DND-41 (cell line): ENCODE measurements around the gene ASPA.
"Not testable (repeated sequence)": the region's sequence is repeated elsewhere in the genome, so short reads cannot be mapped to it uniquely, and the experiment has no call there.

Source experiments
- ATAC-seq: fragments of 200-7000 bp; cut with Tn5 transposase; 3 replicates; pipeline ENCODE4 v1.9.1; 2021; ENCODE audit warnings: low read depth; ENCODE audit not compliant: insufficient read depth
- DNase-seq: peaks from one replicate; pipeline ENCODE4 v3.0.0-alpha.2; 2020
- H2AFZ ChIP-seq: 2 replicates; pipeline ENCODE4 v1.6.0; 2012; ENCODE audit warnings: low read depth, low read length
- H3K27ac ChIP-seq: 2 replicates; pipeline ENCODE4 v1.5.1; 2012; ENCODE audit warnings: low read length, inconsistent platforms
- H3K27me3 ChIP-seq: fragments of 200-600 bp; sonication (generic); 2 replicates; pipeline ENCODE4 v1.6.0; 2012; ENCODE audit warnings: low read length, mild to moderate bottlenecking, inconsistent platforms; ENCODE audit not compliant: insufficient read depth, poor library complexity
- H3K36me3 ChIP-seq: 2 replicates; pipeline ENCODE4 v1.5.1; 2012; ENCODE audit warnings: low read length, inconsistent platforms; ENCODE audit not compliant: insufficient read depth
- H3K4me1 ChIP-seq: 2 replicates; pipeline ENCODE4 v1.5.1; 2012; ENCODE audit warnings: mild to moderate bottlenecking, low read length; ENCODE audit not compliant: insufficient read depth
- H3K4me2 ChIP-seq: 2 replicates; pipeline ENCODE4 v1.6.0; 2012; ENCODE audit warnings: mild to moderate bottlenecking, moderate library complexity, low read length, inconsistent platforms; ENCODE audit not compliant: insufficient read depth
- H3K4me3 ChIP-seq, 2 experiments: fragments of 200-600 bp in 1 of 2; shearing (Covaris generic) in 1 of 2; 2 replicates each; pipeline ENCODE4 v1.5.1; 2012 to 2016; ENCODE audit warnings: inconsistent platforms in 2 of 2, low read length in 2 of 2, mild to moderate bottlenecking in 2 of 2, low read depth in 1 of 2, moderate library complexity in 1 of 2
- H3K79me2 ChIP-seq: 2 replicates; pipeline ENCODE4 v1.6.0; 2012; ENCODE audit warnings: low read length, inconsistent platforms; ENCODE audit not compliant: insufficient read depth
- H3K9ac ChIP-seq: 2 replicates; pipeline ENCODE4 v1.6.0; 2012; ENCODE audit warnings: low read depth, mild to moderate bottlenecking, inconsistent platforms, low read length, moderate library complexity
- H3K9me3 ChIP-seq: 2 replicates; pipeline ENCODE4 v1.5.1; 2012; ENCODE audit warnings: low read length, moderate library complexity, mild to moderate bottlenecking, inconsistent platforms; ENCODE audit not compliant: insufficient read depth, severe bottlenecking
- H4K20me1 ChIP-seq: 2 replicates; pipeline ENCODE4 v1.6.0; 2012; ENCODE audit warnings: low read length; ENCODE audit not compliant: insufficient read depth
- EZH2 ChIP-seq: IDR thresholded peaks from 3 replicates; pipeline ENCODE4 v1.6.1; 2012; ENCODE audit warnings: borderline replicate concordance, low read depth, mild to moderate bottlenecking, moderate library complexity, low read length, inconsistent platforms; ENCODE audit not compliant: severe bottlenecking
- TF ChIP-seq, protein P1 (sequence below): IDR thresholded peaks from 2 replicates; pipeline ENCODE4 v1.5.1; 2012; ENCODE audit warnings: borderline replicate concordance, low read length, moderate library complexity, mild to moderate bottlenecking; ENCODE audit not compliant: poor library complexity, severe bottlenecking; ENCODE audit errors: extremely low read depth

ASPA gene

DNA sequence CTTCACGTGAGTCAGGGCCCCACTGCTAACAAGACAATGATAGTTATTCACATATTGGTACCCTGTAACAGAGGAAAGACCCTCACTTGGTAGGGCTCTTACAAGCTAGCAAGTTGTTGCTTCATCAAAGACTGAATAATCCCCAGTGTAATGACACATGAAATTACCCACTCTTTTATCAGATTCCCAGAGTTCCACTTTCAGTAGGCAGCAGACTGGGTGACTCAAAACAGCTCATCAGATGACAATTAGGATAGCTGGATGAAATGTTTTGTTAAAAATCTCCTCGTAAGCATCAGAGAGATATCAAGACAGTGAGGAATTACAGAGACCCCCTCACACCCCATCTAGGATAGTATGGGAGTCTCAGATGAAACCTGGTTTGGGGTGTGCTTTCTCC is 35.3 kb upstream of the ASPA start:
- no peak overlapping the region for H2AFZ ChIP-seq
- H3K4me3 ChIP-seq, result no peak overlapping the region
- H3K79me2 ChIP-seq, result no peaks in the 10 kb centered on the region
- H3K27me3 ChIP-seq, result peaks cover 24% of the 10 kb centered on the region
- ATAC-seq (no peak), DNase-seq (no peak)
- no peaks in the 10 kb centered on the region for H3K4me1 ChIP-seq
- TF ChIP-seq EZH2, result no peak
- TF ChIP-seq, protein P1, sequence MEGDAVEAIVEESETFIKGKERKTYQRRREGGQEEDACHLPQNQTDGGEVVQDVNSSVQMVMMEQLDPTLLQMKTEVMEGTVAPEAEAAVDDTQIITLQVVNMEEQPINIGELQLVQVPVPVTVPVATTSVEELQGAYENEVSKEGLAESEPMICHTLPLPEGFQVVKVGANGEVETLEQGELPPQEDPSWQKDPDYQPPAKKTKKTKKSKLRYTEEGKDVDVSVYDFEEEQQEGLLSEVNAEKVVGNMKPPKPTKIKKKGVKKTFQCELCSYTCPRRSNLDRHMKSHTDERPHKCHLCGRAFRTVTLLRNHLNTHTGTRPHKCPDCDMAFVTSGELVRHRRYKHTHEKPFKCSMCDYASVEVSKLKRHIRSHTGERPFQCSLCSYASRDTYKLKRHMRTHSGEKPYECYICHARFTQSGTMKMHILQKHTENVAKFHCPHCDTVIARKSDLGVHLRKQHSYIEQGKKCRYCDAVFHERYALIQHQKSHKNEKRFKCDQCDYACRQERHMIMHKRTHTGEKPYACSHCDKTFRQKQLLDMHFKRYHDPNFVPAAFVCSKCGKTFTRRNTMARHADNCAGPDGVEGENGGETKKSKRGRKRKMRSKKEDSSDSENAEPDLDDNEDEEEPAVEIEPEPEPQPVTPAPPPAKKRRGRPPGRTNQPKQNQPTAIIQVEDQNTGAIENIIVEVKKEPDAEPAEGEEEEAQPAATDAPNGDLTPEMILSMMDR, result no peak
- H3K4me2 ChIP-seq, result no peak overlapping the region
- H3K36me3 ChIP-seq, result no peaks in the 10 kb centered on the region
- no peak overlapping the region for H3K9ac ChIP-seq
- H3K9me3 ChIP-seq, result no peaks in the 10 kb centered on the region
- no peak overlapping the region for H3K27ac ChIP-seq
- no peaks in the 10 kb centered on the region for H4K20me1 ChIP-seq

DNA sequence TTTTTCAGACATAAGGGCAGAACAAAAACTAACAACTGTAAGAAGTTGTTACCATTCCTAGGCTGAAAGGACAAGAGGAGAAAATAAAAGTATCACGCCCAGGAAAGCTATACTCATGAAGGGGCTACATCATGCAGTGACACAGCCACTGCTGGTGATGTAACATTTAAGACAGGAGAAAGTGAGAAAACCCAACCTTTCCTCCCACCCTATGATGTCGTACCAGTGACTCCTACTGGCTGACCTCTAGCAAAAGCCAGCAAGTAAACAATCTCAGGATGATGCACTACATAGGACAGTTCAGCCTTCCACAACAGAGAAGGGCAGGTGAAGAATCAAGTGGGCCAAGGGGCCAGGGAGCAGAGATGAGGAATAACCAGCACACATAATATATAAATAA is 28.2 kb upstream of the ASPA start:
- no peak for DNase-seq
- H3K4me1 ChIP-seq, result no peaks in the 10 kb centered on the region
- no peak for ATAC-seq
- no peaks in the 10 kb centered on the region for H3K9me3 ChIP-seq
- no peak overlapping the region for H3K4me2 ChIP-seq
- no peak overlapping the region for H3K9ac ChIP-seq
- no peak for TF ChIP-seq EZH2
- TF ChIP-seq, protein P1, result peak; percentile 44
- no peak overlapping the region for H2AFZ ChIP-seq
- H3K27ac ChIP-seq, result no peak overlapping the region
- H3K36me3 ChIP-seq, result no peaks in the 10 kb centered on the region
- H3K79me2 ChIP-seq, result no peaks in the 10 kb centered on the region
- H4K20me1 ChIP-seq, result no peaks in the 10 kb centered on the region
- no peak overlapping the region for H3K4me3 ChIP-seq
- H3K27me3 ChIP-seq, result peaks cover 14% of the 10 kb centered on the region

DNA sequence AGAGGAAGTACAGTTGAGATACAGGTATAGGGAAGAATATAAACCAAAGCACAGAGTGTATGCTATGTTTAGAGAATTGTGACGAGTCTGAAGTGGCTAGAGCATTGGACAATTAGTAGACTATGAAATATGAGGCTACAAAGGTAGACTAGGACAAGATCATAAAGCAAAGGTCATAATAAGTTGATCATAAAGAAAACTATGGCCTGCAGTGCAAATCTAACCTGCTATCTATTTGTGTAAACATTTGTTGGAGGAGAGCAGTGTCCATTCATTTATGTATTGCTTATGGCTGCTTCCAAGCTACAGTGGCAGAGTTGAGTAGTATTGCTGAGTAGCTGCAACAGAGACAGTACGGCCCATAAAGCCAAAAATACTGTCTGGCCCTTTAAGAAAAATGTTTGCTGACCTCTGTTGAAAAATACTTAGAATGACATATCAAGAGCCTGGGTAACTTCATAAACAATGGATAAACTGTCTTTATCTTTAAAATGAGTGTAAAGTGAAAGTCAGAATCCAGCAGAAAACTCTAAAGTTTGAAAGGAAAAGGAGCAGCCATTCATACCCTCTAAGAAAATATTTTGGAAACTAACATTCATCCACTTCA is 27.6 kb upstream of the ASPA start:
- ATAC-seq, result no peak
- Histone ChIP-seq H3K4me1 (no peaks in the 10 kb centered on the region), H3K27ac (no peak overlapping the region), H3K27me3 (peaks cover 14% of the 10 kb centered on the region), H3K4me2 (no peak overlapping the region), H3K79me2 (no peaks in the 10 kb centered on the region), H2AFZ (no peak overlapping the region), H3K36me3 (no peaks in the 10 kb centered on the region), H3K9me3 (no peaks in the 10 kb centered on the region), H3K9ac (no peak overlapping the region), H3K4me3 (no peak overlapping the region), H4K20me1 (no peaks in the 10 kb centered on the region)
- DNase-seq, result no peak
- TF ChIP-seq EZH2, result no peak
- TF ChIP-seq, protein P1, result no peak

DNA sequence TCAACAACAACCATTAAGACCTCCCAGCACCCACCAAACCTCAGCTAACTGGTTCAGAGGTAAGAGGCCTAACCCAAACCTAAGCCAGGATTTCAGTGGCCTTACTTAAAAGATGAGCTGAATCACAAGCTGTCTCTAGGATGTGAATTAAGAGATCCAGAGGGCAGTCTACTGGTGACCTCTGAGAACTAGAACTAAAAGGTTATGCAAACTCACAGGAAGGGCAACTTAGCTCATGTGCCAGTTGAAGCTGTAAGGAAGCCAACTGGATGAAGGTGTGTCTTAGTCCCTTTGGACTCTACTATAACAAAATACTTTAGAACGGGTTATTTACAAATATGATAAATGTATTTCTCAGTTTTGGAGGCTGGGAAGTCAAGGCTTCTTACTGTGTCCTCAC is 9.4 kb upstream of the ASPA start:
- not testable (repeated sequence) for H3K9ac ChIP-seq, H3K4me3 ChIP-seq, H3K36me3 ChIP-seq, H3K27ac ChIP-seq, H4K20me1 ChIP-seq, H3K9me3 ChIP-seq, H3K4me2 ChIP-seq, H3K4me1 ChIP-seq, H2AFZ ChIP-seq, H3K27me3 ChIP-seq, H3K79me2 ChIP-seq, ATAC-seq, DNase-seq
